CD8-positive, alpha-beta memory T cell (primary cell): ENCODE results near the gene SPRR2G. TPM values are rescaled to one million over a fixed set of nuclear protein-coding genes. Genes with fewer than 3 reads are reported as not detected.
"Not testable (repeated sequence)": the region's sequence is repeated elsewhere in the genome, so short reads cannot be mapped to it uniquely, and the experiment has no call there.

ENCODE experiments used
- CTCF ChIA-PET: fragments of 350-600 bp; sonication (Branson Sonifier 250); formaldehyde crosslinking; loops from one replicate; lab custom pipeline; 2021; ENCODE audit warnings: antibody characterized with exemption; lab: Charles Lee
- POLR2A ChIA-PET: fragments of 350-600 bp; sonication (Branson Sonifier 250); formaldehyde crosslinking; loops from one replicate; lab custom pipeline; 2021; ENCODE audit warnings: antibody characterized with exemption; lab: Charles Lee
- DNase-seq, 5 donors: peaks; one replicate each; pipeline versions ENCODE4 v3.0.0 to v3.0.0-alpha.2; 2020 to 2022; ENCODE audit warnings: mixed read lengths in 1 of 5
- H3K27ac ChIP-seq: one replicate; pipeline ENCODE4 v1.7.0; 2013; ENCODE audit warnings: low read depth, mild to moderate bottlenecking, low read length, moderate library complexity
- H3K27me3 ChIP-seq: 2 replicates; pipeline ENCODE4 v1.7.0; 2013; ENCODE audit warnings: low read length, mild to moderate bottlenecking; ENCODE audit not compliant: insufficient read depth, poor library complexity, severe bottlenecking
- H3K36me3 ChIP-seq: 2 replicates; pipeline ENCODE4 v1.7.0; 2013; ENCODE audit warnings: mild to moderate bottlenecking, low read length, moderate library complexity; ENCODE audit not compliant: insufficient read depth
- H3K4me1 ChIP-seq: 2 replicates; pipeline ENCODE4 v1.7.0; 2013; ENCODE audit warnings: mild to moderate bottlenecking, low read length, moderate library complexity; ENCODE audit not compliant: insufficient read depth
- H3K4me3 ChIP-seq: 2 replicates; pipeline ENCODE4 v1.7.0; 2013; ENCODE audit warnings: mild to moderate bottlenecking, low read length
- H3K9me3 ChIP-seq: 2 replicates; pipeline ENCODE4 v1.7.0; 2013; ENCODE audit warnings: mild to moderate bottlenecking, low read length
- H3K27ac Mint-ChIP-seq, 8 donors: one replicate each; pipeline ENCODE4 v1.8.0; 2020 to 2021; ENCODE audit warnings: mixed read lengths in 8 of 8, mild to moderate bottlenecking in 6 of 8, inconsistent platforms in 3 of 8, moderate library complexity in 3 of 8
- H3K27me3 Mint-ChIP-seq, 2 donors: one replicate each; pipeline ENCODE4 v1.8.0; 2020 to 2021; ENCODE audit warnings: mixed read lengths in 2 of 2, mild to moderate bottlenecking in 1 of 2, moderate library complexity in 1 of 2
- H3K36me3 Mint-ChIP-seq, 3 donors: one replicate each; pipeline ENCODE4 v1.8.0; 2020 to 2021; ENCODE audit warnings: mixed read lengths in 3 of 3, inconsistent platforms in 1 of 3, mild to moderate bottlenecking in 1 of 3
- H3K4me1 Mint-ChIP-seq, 3 donors: one replicate each; pipeline ENCODE4 v1.8.0; 2020 to 2021; ENCODE audit warnings: mixed read lengths in 3 of 3, inconsistent platforms in 1 of 3, mild to moderate bottlenecking in 1 of 3
- H3K4me3 Mint-ChIP-seq, 7 donors: one replicate each; pipeline ENCODE4 v1.8.0; 2020 to 2021; ENCODE audit warnings: mixed read lengths in 7 of 7, mild to moderate bottlenecking in 6 of 7, moderate library complexity in 4 of 7, inconsistent platforms in 2 of 7
- H3K9me3 Mint-ChIP-seq, 5 donors: one replicate each; pipeline ENCODE4 v1.8.0; 2020 to 2022; ENCODE audit warnings: mixed read lengths in 5 of 5, mild to moderate bottlenecking in 3 of 5, moderate library complexity in 2 of 5, inconsistent platforms in 1 of 5
- polyA plus RNA-seq: library from polyadenylated mRNA; unstranded; fragments of 300-500 nt; fragmentation: Illumina TruSeq; gene quantifications from one replicate; pipeline ENCODE4 v1.2.3, GENCODE V29; 2021
- total RNA-seq, 2 experiments: library from RNA; stranded (reverse); gene quantifications; one replicate each; pipeline ENCODE4 v1.2.3, GENCODE V29; 2021

Gene SPRR2G
- total and polyA plus RNA-seq, 3 experiments from 2014 or later = not detected

DNA sequence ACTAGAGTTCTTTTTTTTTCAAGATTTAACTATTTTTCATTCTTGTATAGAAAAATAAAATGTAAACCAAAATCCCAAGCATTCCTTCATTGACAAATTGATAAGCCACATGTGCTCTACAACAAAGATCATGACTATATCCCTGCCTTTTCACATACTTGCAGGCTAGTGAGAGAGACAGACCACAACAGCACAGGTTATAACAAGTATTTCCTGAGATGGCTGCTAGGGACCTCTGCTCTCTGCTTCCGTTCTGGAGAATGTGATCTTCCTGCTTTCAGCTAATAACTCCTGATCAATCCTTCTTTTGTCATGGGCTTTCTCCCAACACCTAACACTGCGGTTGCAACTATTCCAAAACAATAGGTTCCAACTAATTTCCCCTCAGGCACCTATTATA is 23.4 kb downstream of the SPRR2G start:
- Histone ChIP-seq H3K36me3 (no peaks in the 10 kb centered on the region), H3K4me3 (no peak overlapping the region), H3K27ac (no peak overlapping the region), H3K27me3 (no peaks in the 10 kb centered on the region), H3K9me3 (no peaks in the 10 kb centered on the region), H3K4me1 (no peaks in the 10 kb centered on the region)
- no peak for DNase-seq
- no peaks in the 10 kb centered on the region for H3K4me1 Mint-ChIP-seq
- peaks cover 0 to 4% (median 0%) of the 10 kb centered on the region in 3 donors for H3K36me3 Mint-ChIP-seq
- H3K4me3 Mint-ChIP-seq = no peak overlapping the region
- ChIA-PET CTCF (no interaction called here), POLR2A (no interaction called here)
- H3K9me3 Mint-ChIP-seq = peaks cover 8 to 16% (median 13%) of the 10 kb centered on the region in 5 donors
- H3K27me3 Mint-ChIP-seq = peaks cover 11 to 23% of the 10 kb centered on the region in 2 donors
- H3K27ac Mint-ChIP-seq = no peak overlapping the region

DNA sequence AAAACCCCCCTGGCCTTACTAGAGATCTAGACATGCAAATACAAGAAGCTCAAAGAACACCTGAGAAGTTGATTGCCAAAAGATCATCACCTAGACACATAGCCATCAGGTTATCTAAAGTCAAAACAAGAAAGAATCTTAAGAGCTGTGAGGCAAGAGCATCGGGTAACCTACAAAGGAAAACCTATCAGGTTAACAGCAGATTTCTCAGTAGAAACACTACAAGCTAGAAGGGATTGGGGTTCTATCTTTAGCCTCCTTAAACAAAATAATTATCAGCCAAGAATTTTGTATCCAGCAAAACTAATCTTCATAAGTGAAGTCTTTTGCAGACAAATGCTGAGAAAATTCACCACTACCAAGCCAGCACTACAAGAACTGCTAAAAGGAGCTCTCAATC is 25.2 kb downstream of the SPRR2G start:
- no peak for DNase-seq
- H3K4me1 ChIP-seq = no peaks in the 10 kb centered on the region

DNA sequence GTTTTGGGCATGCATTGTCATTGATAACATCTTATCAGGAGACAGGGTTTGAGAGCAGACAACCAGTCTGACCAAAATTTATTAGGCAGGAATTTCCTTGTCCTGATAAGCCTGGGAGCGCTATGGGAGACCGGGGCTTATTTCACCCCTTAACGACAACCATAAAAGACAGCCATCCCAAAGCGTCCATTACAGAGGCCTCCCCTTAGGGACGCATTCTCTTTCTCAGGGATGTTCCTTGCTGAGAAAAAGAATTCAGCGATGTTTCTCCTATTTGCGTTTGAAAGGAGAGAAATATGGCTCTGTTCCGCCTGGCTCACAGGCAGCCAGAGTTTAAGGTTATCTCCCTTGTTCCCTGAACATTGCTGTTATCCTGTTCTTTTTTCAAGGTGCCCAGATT is 26.9 kb downstream of the SPRR2G start:
- H3K4me1 ChIP-seq, H3K36me3 Mint-ChIP-seq, H3K36me3 ChIP-seq, H3K4me3 Mint-ChIP-seq, H3K9me3 ChIP-seq, H3K27ac Mint-ChIP-seq, DNase-seq, POLR2A ChIA-PET, H3K27ac ChIP-seq, H3K4me3 ChIP-seq, H3K4me1 Mint-ChIP-seq, CTCF ChIA-PET, H3K27me3 ChIP-seq: not testable (repeated sequence)
- peaks cover 8 to 16% (median 13%) of the 10 kb centered on the region in 5 donors for H3K9me3 Mint-ChIP-seq
- peaks cover 7 to 12% of the 10 kb centered on the region in 2 donors for H3K27me3 Mint-ChIP-seq

More for the DNA sequence above, 25.2 kb downstream of the SPRR2G start:
- H3K27ac Mint-ChIP-seq = no peak overlapping the region
- peaks cover 8 to 16% (median 13%) of the 10 kb centered on the region in 5 donors for H3K9me3 Mint-ChIP-seq
- ChIA-PET CTCF (no interaction called here), POLR2A (no interaction called here)
- no peak overlapping the region for H3K27ac ChIP-seq
- H3K36me3 ChIP-seq = no peaks in the 10 kb centered on the region
- H3K27me3 Mint-ChIP-seq = peaks cover 7 to 13% of the 10 kb centered on the region in 2 donors
- H3K4me3 ChIP-seq = no peak overlapping the region
- H3K9me3 ChIP-seq = no peaks in the 10 kb centered on the region
- H3K27me3 ChIP-seq = no peaks in the 10 kb centered on the region
- no peaks in the 10 kb centered on the region for H3K36me3 Mint-ChIP-seq
- no peak overlapping the region for H3K4me3 Mint-ChIP-seq
- H3K4me1 Mint-ChIP-seq = no peaks in the 10 kb centered on the region

DNA sequence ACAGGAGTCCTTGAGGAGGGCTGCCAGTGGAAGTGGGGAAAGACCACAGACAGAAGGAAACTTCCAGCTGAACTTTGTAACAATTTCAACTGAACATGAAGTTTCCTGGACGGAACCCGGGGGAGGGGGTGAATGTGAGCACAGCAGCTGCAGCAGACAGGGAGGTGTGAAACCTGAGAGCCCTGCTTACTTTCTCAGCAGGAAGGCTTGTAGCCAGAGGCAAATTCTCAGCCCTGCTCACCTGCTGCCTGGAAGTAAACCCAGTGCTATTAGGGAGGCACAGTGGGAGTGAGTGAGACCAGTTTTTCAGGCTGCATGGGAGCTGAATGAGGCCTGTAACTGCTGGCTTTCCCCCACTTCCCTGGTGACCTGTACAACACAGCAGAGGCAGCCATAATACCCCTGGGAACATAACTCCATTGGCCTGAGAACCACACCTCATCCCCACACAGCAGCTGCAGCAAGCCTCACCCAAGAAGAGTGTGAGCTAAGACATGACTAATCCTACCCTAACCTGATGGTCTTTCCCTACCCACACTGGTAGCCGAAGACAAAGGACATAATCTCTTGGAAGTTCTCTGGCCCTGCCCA is 27.8 kb downstream of the SPRR2G start:
- Histone ChIP-seq H3K27me3 (no peaks in the 10 kb centered on the region), H3K36me3 (no peaks in the 10 kb centered on the region), H3K27ac (no peak overlapping the region), H3K4me3 (no peak overlapping the region), H3K9me3 (no peaks in the 10 kb centered on the region), H3K4me1 (no peaks in the 10 kb centered on the region)
- no peak for DNase-seq
- CTCF ChIA-PET = no interaction called here
- POLR2A ChIA-PET = no interaction called here
- Mint-ChIP-seq H3K4me1 (no peaks in the 10 kb centered on the region), H3K36me3 (no peaks in the 10 kb centered on the region), H3K27me3 (peaks cover 7 to 18% of the 10 kb centered on the region in 2 donors), H3K27ac (no peak overlapping the region), H3K9me3 (peaks cover 8 to 16% (median 13%) of the 10 kb centered on the region in 5 donors), H3K4me3 (no peak overlapping the region)

DNA sequence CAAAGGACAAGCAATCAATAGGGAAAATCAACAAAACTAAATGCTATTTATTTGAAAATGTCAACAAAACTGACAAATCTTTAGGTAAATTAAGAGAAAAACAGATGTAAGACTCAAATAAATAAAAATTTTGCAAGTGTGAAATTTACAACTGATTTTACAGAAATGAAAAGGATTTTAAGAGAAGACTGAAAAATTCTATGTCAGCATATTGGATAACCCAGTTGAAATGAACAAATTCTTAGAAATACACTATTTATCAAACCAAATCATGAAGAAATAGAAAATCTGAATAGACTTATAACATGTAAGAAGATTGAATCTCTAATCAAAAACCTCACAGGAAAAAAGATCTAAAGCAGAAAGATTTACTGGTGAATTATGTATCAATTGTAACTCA is 29.7 kb downstream of the SPRR2G start:
- DNase-seq = no peak
- H3K27me3 Mint-ChIP-seq = peaks cover 7 to 28% of the 10 kb centered on the region in 2 donors
- no peaks in the 10 kb centered on the region for H3K36me3 Mint-ChIP-seq
- Histone ChIP-seq H3K36me3 (no peaks in the 10 kb centered on the region), H3K27ac (no peak overlapping the region), H3K4me1 (no peaks in the 10 kb centered on the region), H3K4me3 (no peak overlapping the region), H3K27me3 (no peaks in the 10 kb centered on the region), H3K9me3 (no peaks in the 10 kb centered on the region)
- peaks cover 8 to 16% (median 13%) of the 10 kb centered on the region in 5 donors for H3K9me3 Mint-ChIP-seq
- no peaks in the 10 kb centered on the region for H3K4me1 Mint-ChIP-seq
- POLR2A ChIA-PET = no interaction called here
- H3K4me3 Mint-ChIP-seq = no peak overlapping the region
- CTCF ChIA-PET = no interaction called here
- no peak overlapping the region for H3K27ac Mint-ChIP-seq

DNA sequence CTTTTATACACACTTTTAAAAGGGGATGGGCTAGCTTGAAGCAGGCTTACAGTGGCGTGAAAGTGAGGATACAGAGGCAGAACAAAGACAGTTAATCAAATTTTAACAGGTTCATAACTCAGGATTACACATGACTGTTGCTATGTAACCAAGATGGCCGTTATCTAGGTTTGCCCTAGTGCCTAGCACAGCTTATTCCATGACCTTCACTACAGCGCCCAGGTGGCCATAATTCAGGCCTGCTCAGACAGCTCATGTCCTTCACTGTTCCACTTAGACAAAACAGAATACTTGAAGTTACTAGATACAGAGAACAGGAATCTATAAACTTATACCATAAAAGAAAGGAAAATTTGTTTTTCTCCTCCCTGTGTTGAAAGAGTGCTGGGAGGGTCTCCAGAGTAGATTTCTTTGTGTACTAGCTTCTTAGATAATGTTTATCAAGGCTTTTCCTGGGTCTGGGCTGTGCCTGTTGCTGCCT is 31.2 kb downstream of the SPRR2G start:
- H3K4me1 Mint-ChIP-seq = no peaks in the 10 kb centered on the region
- no peak overlapping the region for H3K4me3 Mint-ChIP-seq
- Histone ChIP-seq H3K36me3 (no peaks in the 10 kb centered on the region), H3K27ac (no peak overlapping the region), H3K4me1 (no peaks in the 10 kb centered on the region), H3K9me3 (no peaks in the 10 kb centered on the region), H3K4me3 (no peak overlapping the region), H3K27me3 (peaks cover 4% of the 10 kb centered on the region)
- peaks cover 0 to 7% (median 4%) of the 10 kb centered on the region in 5 donors for H3K9me3 Mint-ChIP-seq
- POLR2A ChIA-PET = no interaction called here
- peaks cover 7 to 39% of the 10 kb centered on the region in 2 donors for H3K27me3 Mint-ChIP-seq
- CTCF ChIA-PET = no interaction called here
- no peak overlapping the region for H3K27ac Mint-ChIP-seq
- no peak for DNase-seq
- no peaks in the 10 kb centered on the region for H3K36me3 Mint-ChIP-seq

DNA sequence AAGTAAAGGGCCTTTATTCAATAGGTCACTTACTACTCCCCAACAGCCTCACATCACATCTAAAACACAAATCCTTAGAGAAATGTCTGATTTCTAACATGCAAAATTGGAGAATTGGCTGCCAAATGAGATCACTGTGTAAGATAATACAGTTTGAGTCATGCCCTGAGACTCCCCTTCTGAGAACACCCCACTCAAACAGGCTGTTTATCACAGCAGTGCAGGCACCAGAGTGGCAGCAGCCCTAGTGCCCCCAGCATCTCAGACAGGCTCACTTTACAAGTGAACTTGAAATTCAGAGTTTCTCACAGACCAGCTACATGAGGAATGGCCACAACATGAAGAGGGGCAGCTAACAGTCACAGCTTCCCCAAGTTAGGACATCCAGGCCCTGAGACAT is 35.4 kb downstream of the SPRR2G start:
- H3K27ac ChIP-seq, H3K4me1 Mint-ChIP-seq, CTCF ChIA-PET, H3K36me3 ChIP-seq, H3K4me3 Mint-ChIP-seq, H3K36me3 Mint-ChIP-seq, H3K4me3 ChIP-seq, H3K9me3 Mint-ChIP-seq, H3K27ac Mint-ChIP-seq, H3K4me1 ChIP-seq, POLR2A ChIA-PET, DNase-seq, H3K9me3 ChIP-seq, H3K27me3 ChIP-seq: not testable (repeated sequence)
- peaks cover 0 to 52% of the 10 kb centered on the region in 2 donors for H3K27me3 Mint-ChIP-seq

DNA sequence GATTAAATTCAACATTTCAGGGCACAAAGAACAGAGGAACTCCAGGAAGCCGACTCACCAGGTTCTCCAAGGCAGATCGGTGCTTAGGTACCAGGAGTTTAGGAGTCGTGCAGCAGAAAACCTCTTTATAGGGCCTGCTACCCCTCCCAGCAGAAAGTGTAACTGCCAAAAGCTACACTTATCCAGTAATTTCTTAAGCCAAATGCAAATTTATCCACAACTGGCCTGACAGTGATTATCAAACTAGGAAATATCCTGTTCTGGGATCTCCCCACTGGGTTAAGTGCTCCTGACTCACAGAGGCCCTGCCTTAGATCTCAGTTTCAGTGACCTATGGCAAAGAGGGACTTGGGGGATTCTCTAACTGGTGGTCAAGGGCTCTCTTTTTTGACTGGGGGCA is 37.3 kb downstream of the SPRR2G start, which contains the start of gene SPRR2F:
TSS of gene SPRR2F (minus strand) at position 101 of the 400 bp plus-strand sequence. CDS start 783 bp downstream, outside the sequence.
- H3K27ac ChIP-seq = no peak within 1 kb of the TSS
- Mint-ChIP-seq H3K9me3 (peaks cover 0 to 2% (median 0%) of the 10 kb centered on the region in 5 donors), H3K27me3 (peaks cover 0 to 44% of the 10 kb centered on the region in 2 donors)

More for the DNA sequence above, 37.3 kb downstream of the SPRR2G start, which contains the start of gene SPRR2F:
- ChIA-PET POLR2A (no interaction called here), CTCF (no interaction called here)
- Histone ChIP-seq H3K4me3 (no peak within 1 kb of the TSS), H3K4me1 (no peaks in the 10 kb centered on the region), H3K36me3 (no peaks in the 10 kb centered on the region), H3K9me3 (no peaks in the 10 kb centered on the region), H3K27me3 (peaks cover 4% of the 10 kb centered on the region)
- no peaks in the 10 kb centered on the region for H3K36me3 Mint-ChIP-seq
- H3K4me3 Mint-ChIP-seq = no peak within 1 kb of the TSS
- no peak for DNase-seq
- peak within 1 kb of the TSS in 1 of 8 donors; percentile 71 for H3K27ac Mint-ChIP-seq
- no peaks in the 10 kb centered on the region for H3K4me1 Mint-ChIP-seq
